ENCODE data around the gene FUT6.

The FUT6 gene

DNA sequence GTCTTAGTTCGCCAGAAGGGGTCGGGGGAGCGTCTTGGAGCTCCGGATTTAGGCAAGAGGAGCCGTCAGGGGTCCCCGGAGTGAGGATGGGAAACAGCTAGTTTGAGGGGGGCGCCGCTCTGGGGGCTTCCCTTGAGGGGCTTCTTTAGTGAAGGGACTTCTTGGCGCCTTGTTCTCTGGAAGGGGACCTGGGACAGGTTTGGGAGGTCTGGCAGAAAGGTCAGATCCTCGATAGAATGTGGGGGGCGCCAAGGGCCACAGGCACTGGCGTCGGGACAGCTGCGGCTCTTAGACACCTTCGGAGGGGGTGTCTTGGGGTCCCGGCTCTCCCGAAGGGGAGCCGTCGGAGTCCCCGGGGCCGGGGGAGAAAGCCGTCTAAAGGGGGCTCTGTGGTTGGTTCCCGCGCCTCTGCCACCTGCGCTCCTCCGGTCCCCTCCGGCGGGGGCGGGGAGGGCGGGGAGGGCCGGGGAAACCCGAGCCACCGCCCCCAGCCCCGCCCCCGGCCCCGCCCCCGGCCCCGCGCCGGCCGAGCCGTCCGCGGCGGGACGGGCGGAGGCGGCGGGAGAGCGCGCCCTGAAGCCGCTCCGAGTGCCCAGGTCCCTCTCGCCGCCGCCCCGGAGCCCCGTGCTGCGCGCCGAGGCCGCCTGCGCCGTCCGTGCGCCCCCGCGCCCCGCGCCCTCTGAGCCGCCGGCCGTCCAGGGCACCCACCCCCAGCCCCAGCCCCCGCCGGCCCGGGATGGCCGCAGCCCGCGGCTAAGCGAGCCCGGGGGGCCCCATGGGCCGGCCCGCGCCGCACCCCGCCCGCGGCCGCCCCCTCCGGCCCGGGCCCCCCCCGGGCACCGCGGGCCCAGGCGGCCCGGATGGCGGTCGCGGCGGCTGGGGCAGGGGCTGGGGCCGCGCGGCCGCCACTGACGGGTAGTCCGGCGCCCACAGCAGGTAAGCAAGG lies 34.7 kb downstream of the FUT6 start, which contains the start of gene NRTN:
NRTN (plus strand) TSS at position 552 of the 946 bp plus-strand sequence. CDS start 19,099 bp downstream, outside the sequence.
- peak; percentile 4 for DNase-seq

DNA sequence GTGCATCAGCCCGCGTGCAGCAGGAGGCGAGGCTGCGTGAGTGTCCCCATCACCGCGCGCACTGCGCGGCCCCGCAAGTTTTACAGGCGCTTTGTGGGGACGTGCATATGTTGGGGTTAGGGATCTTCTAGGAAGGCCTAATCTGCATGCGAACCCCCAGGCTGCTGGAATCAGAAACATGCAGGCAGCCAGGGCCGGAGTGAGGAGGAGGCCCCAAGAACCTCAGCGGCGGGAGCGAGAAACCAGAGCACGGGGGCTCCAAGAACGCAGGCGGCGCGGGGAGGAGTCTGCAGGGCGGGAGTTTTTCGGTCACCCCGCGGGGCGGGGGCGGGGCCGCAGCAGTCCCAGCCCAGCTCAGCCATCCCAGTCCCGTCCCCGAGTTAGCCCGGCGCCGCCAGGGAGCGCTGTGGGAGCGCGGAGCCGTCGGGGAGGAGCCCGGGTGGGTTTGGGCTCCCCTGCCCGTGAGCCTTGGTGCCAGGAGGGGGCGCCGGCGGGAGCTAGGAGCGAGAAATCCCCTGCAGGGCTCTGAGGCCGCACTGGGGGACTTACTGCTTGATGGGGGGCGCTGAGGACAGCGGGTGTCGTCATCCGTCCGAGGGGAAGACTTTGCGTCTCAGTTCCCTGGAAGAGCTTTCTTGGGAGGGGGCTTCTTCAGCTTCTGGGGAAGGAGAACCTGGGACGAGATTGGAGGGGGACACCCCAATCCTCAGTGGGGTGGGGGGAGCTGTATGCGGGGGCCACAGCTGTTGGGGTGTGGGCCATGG lies 35.6 kb downstream of the FUT6 start:
- peak; percentile 84 for DNase-seq

DNA sequence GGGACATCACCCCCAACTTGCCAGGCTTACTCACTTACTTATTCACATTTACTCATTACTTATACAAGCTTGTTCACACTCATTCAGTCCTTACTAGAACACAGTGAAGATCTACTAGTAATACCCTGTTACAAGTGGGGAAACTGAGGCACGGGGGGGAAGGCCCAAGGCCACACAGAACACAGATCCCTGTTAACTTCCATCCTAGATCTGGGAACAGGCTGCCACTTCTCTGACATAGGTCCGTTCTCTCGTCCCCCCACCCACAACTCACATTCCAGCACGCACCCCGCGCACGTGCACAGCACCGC lies 36.1 kb downstream of the FUT6 start:
- no peak for DNase-seq

DNA sequence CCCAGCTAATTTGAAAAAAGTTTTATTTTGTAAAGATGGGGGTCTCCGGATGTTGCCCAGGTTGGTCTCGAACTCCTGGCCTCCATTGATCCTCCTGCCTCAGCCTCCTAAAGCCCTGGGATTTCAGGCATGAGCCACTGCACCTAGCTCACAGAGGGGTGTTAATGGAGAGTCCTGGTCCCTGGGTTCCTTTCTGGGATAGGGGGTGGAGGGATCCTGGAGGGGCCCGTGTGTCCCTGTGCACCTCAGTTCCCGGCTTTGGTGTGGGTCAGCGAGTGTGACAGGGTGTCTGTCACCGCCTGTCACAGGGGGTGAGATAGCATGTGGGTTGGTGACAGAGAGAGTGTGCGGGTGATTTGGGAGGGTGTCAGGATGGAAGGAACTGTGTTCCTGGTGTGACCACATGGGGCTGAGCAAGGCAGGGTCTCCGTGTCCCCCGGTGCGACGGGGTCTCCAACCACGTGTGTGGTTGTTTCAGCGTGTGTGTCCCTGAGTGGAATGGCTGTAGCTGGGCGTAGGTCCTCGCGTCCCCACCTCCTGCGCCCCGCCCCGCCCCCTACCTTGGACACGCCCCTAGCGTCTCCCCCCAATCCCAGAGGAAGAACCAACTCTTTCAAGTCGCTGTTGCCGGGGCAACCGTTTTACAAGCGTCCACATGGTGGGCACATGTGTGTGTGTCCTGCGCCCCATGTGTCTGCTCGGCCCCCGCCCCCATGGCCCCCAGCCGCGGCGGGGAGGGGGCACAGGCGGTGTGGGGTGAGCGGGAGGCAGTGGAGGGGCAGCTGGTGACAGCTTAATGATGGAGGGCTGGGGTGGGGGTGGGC lies 37.5 kb downstream of the FUT6 start:
- no peak for DNase-seq

DNA sequence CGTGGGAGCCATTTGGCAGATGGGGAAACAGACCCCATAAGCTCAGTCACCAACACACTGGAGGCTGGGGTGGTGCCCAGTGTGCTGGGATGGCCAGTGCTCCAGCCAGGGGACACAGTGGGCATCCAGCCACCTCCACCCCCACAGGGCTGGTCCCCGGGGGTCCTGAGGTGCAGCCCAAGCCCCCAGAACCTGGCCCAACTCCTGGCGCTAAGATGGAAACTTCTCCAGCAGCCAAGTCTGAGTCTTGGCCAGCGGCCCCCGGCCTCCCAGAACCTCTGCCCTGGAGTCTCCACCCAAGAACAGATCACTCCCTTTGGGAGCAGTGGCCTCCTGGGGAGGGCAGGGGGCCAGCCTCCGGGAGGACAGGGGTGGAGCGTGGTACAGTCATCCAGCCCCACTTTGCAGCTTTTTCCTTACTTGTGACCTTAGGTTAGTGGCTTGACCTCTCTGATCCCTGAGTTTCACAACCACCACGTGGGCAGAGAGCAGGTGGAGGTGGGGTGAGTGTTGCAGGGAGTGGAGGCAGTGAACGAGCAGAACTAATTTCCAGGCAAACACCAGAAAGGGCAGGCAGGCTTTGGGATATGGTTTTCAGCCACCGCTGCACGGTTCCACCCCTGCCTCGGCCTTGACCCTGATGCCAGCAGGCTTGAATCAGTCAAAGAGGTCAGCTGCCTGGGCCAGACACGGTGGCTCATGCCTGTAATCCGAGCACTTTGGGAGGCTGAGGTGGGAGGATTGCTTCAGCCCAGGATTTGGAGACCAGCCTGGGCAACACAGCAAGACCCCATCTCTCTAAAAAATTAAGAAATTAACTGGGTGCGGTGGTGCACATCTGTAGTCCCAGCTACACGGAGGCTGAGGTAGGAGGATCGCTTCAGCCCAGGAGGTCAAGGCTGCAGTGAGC lies 38.9 kb downstream of the FUT6 start:
- DNase-seq: no peak

DNA sequence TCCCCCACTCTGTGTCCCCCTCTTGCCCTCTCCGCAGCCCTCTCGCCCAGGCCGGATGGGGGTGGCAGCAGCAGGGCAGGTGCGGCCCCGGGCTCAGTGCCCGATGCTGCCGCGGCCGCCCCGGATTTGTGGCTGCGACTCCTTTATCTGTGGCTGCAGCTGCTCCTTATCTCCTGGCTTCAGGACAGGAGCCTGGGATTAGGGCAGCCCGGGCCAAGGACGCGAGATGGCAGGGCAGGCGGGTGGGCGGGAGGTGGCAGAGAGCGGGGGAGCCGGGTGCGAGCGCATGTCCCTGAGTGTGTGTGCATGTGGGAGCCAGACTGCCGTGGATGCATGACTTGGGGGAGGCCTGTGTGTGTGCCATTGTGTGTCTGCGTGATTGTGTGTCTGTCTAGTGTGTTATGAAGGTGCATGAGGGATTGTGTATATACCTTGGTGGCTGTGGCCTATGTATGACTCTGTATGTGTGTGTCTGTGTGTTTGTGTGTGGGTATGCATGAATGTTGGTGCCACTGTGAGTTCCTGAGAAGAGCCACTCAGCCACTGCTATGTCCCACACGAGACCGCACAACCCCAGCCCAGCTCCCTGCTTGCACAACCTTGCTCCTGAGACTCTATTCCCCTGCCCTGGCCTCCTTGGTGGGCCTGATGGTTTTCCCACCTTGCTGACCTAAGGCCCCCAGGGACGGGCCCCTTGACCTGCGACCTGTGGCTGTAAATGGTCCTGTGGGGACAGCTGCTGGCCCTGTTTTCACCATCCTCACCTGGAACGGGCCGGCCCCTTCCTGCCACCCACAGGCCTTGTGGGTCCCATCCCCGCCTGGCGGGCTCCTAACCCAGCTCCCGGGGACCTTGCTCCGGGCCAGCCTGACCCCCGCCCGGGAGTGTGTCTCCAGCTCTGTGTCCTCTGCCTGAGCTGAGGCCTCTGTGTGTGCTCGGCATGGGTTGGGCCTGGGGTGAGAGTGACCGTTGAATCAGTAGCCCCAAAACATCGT lies 40.0 kb downstream of the FUT6 start:
- no peak for DNase-seq

DNA sequence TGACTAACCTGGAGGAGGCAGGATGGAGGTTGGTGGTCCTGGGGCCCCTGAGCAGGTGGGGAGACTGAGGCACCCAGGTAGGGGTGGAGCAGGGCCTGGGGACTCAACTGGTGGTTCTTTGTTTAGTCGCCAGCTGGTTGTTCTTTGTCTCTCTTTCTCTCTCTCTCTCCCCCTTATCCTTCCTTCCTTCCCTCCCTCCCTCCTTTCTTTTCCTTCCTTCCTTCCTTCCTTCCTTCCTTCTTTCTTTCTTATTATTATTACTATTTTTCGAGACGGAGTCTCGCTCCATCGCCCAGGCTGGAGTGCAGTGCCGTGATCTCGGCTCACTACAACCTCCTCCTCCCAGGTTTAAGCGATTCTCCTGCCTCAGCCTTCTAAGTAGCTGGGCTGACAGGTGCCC lies 41.3 kb downstream of the FUT6 start:
- no peak for DNase-seq

DNA sequence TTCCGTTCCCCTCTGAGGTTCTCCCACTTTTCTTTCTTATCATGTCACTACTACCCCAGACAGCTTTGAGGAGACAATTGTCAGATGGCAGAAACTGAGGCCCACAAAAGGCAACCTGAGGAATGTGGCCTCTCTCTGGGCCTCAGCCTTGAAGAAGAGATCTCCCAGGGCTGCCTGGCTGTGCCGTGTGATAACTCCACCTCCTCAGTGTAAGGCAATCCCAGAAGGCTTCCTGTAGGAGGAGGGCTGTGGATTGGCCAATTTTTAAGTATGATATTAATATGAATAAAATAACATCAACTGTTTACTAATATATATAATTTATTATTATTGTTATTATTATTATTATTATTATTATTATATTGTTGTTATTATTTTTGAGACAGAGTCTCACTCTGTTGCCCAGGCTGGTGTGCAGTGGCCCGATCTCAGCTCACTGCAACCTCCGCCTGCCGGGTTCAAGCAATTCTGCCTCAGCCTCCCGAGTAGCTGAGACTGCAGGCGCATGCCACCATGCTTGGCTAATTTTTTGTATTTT lies 44.1 kb downstream of the FUT6 start:
- no peak for DNase-seq

DNA sequence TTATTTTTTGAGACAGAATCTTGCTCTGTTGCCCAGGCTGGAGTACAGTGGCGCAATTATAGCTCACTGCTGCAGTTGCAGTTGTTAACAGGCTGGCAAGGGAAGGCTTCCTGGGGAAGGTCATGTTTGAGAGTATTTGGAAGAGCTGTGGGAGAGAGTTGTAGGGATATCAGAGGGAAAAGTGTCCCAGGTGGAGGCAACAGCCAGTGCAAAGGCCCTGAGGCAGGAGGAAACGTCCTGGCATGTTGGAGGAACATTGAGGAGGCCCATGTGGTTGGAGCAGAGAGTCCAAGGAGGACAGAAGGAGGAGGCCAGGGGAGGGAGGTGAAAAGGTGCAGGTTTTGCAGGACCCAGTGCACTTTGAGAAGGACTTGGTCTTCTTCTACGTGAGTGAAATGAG lies 46.3 kb downstream of the FUT6 start:
- no peak for DNase-seq

DNA sequence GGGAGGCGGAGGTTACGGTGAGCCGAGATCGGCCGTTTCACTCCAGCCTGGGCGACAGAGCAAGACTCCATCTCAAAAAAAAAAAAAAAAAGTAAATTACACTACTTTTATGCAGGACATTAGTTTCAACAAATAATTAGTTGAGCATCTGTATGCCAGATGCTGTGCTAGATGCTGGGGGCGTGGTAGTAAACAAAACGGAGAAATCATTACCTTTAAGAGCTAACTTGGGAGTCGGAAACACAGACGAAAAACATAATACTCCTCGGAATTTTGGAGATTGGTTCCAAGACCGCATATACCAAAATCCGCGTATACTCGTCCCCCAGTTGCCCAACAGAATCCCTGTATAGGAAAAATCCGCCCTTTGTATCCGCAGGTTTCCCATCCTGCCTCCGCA lies 47.3 kb downstream of the FUT6 start:
- DNase-seq: no peak

DNA sequence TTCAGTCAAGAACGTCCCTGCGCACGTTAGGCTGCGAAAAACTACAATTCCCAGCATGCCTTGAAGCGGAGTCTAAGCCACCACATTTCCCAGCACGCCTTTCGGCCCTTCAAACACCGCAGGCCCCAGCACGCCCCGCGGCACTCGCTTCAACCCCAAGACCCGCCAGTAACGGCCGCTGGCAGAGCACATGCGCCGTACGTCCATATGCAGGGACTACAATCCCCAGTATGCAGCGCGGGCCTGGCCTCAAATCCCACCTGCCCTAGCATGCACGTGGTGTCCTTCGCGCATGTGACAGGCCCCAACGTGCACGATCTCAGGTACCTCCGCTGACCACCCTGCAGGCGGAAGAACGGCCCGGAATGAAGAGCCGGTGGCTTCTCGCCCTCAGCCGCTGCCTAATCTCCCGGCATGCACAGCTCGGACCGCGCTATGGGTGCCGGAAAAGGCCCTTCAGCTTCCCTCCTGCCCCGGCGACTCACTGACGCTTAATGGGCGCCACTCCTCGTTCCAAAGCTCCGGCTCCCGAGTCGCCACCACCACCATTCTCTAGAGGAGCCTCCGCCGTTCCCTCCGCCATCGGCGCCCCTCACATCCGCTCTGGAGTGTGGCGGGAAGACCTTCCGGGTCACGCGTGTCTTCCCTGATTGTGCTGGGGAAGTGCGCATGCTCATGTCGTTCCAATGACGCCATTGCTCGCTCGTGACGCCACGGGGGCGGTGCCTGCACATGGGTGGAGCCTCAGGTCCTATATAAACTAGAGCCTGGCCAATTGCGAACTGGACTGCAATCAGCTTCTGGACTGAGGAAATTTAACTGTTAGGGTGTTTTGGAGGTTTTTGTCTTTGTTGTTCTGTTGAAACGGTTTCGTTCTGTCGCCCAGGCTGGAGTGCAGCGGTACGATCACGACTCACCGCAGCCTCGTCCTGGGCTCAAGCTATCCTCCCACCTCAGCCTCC lies 48.7 kb downstream of the FUT6 start, which contains the start of gene DUS3L:
DUS3L (minus strand) TSS at position 605 of the 962 bp plus-strand sequence; CDS start at position 583, 22 bp downstream.
- peak; percentile 93 for DNase-seq

DNA sequence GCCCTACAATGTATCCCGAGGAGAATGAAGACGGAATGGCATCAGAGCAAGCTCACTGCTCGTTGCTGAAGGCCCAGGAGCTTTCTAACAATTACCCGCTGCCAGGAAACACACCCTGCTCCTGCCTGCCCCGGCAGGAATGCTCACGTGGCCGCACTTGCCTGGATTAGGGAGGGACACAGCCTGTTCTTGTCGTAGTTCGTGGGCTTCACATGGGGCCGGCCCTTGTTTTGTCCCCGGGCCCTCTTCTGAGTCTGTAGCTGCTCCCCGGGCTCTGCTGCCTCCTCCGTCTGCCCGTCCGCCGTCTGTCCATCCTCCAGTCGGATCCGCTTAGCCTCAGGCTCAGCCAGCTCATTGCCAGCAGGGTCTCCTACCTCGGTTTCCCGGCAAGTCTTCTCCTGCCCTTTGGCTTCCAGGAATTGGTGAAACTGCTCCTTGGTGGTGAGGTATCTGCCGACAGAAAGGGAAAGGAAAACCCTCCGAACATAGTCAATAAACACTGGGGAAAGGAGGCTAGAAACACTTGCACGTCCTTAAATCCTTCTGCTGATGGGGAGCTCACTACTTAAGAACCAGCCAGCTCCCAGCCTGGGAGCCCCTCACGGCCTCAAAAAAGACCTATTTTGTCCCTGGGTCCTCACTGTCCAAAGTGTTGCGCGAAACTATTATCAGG lies 49.5 kb downstream of the FUT6 start:
- DNase-seq: no peak

DNA sequence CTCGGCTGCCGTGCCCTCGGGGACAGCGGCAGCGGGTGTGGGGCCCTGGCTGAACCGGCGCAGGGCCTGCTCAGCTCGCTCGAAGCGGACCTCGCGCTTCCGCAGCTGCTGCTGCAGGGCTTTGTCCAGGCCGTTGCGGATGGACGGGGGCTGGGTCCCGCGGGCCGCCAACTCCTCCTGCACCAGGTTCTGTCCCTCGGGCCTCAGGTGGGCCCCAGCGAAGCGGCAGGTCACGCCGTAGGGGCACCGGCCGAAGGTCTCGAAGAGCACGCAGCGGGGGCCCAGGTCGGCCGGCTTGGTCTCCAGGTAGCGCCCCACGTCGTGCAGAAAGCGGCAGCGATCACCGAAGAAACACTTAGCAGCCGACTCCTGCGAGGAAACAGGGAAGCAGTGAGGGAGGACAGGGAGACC lies 50.1 kb downstream of the FUT6 start:
- no peak for DNase-seq

DNA sequence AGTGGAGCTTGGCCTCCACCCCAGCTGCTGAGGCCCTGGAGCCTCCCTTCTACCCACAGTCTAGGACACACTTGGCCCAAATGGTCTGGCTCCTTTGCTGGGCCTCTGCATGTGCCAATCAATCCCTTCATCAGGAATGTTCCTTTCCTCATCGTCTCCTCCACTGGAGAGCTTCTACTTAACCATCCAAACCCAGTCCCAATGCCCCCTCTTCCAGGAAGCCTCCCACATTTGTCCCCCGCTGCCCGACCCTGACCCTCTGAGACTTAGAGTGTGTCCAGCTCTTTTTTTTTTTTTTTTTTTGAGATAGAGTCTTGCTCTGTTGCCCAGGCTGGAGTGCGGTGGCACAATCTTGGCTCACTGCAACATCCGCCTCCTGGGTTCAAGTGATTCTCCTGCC lies 51.1 kb downstream of the FUT6 start:
- DNase-seq: no peak

DNA sequence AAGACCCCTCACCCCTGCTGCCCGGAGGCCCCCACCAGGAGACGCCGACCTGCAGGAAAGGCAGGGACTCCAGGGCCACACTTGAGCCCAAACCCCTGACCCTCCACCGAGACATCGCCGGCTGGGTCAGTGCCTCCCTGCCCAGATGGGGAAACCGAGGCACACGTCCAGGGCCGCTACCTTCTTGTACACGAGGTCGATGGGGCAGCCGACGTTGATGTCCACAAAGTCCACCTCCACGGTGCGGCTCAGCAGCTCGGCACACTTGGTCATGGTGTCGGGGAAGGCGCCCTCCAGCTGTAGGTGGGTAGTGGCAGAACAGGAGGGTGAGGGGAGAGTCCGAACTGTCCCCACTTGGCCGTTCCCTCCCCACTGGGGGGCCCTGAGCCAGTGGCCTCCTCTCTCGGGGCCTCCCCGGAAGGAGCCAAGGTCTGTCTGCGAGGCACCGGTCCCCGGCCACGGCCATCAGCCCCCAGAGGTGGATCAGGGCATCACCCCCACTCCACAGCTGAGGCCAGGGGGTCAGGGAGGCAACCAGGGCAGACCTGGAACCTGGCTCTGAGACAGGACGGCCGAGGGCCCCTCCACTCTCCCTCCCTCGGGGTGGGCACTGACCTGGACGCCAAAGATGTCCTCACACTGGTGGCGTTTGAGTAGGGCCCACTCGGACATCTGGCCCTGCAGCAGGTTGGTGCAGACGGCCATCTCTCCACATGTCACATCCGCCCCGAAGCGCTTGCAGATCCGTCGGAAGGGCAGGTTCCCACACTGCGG lies 51.9 kb downstream of the FUT6 start:
- DNase-seq: no peak

DNA sequence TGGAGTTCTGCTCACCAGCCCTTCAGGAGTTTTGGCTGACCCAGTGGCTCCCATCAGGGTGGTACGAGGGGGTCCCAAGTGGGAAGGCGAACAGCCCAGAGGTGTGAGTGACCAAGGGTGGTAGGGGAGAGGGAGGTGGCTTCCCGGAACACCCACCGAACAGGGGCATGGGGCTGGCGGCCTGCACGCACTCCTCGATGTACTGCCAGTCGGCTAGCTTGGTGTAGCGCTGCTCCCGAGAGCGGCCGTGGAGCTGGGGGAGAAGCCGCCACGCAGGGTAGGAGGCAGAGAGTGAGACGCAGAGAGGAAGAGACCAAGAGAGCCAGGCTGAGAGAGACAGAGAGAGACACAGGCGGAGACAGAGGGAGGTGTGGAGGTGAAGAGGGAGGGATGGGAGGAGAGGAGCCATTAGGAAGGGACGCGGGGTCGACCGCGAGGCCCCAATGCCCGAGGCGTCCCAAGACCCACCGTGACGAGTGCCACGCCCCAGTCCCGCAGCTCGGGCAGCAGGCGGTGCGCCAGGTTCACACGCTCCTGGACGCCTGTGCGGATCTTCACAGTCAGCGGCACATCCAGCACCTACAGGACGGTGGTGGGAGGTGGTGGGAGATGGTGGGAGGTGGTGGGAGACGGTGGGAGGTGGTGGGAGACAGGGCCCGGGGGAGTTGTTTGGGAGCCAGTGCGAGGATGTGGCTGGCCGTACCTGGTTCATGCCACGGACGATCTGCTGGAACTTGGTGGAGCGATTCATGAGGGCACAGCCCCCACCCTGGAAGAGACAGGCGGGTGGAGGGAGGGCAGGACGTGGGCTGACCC lies 52.7 kb downstream of the FUT6 start:
- no peak for DNase-seq

DNA sequence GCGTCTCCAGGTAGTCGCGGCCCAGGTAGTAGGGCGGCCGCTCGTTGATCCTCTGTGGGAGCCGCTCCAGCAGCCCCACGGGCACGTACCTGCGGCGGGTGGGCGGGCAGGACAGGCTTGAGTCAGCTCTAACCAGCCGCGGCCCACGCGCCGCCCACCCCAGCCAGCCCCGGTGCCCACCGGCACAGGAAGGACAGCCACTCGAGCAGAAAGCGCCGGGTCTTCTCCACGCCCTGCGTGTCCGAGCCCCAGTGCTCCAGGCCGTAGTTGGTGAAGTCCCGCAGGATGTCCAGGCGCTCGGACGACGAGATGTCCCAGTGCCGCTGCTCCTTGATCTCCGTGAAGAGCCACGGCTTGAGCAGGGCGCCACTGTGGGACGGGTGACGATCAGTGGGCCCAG lies 54.1 kb downstream of the FUT6 start:
- no peak for DNase-seq
